Measurements from ENCODE around the gene CACNA2D1.

- TF ChIP-seq, protein P1, sequence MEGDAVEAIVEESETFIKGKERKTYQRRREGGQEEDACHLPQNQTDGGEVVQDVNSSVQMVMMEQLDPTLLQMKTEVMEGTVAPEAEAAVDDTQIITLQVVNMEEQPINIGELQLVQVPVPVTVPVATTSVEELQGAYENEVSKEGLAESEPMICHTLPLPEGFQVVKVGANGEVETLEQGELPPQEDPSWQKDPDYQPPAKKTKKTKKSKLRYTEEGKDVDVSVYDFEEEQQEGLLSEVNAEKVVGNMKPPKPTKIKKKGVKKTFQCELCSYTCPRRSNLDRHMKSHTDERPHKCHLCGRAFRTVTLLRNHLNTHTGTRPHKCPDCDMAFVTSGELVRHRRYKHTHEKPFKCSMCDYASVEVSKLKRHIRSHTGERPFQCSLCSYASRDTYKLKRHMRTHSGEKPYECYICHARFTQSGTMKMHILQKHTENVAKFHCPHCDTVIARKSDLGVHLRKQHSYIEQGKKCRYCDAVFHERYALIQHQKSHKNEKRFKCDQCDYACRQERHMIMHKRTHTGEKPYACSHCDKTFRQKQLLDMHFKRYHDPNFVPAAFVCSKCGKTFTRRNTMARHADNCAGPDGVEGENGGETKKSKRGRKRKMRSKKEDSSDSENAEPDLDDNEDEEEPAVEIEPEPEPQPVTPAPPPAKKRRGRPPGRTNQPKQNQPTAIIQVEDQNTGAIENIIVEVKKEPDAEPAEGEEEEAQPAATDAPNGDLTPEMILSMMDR (IDR thresholded peaks at IDR 0.05) = no peak
- no peak for TF ChIP-seq POLR2AphosphoS5 (IDR thresholded peaks at IDR 0.05)
- TF ChIP-seq POLR2A (IDR thresholded peaks at IDR 0.05) = no peak
- TF ChIP-seq EP300 (IDR thresholded peaks at IDR 0.05) = no peak
Observed at GRCh38 chr7:82384051-82384464, 59.5 kb downstream of the CACNA2D1 start.
